NB4 (cell line): ENCODE data around the gene NOC4L.

ENCODE experiments used
- CTCF ChIP-seq: IDR thresholded peaks from one replicate; pipeline ENCODE4 v1.5.1; 2012; ENCODE audit warnings: low read depth, low read length
- MYC ChIP-seq: IDR thresholded peaks from 2 replicates; pipeline ENCODE4 v1.6.1; 2011; ENCODE audit warnings: low read depth, low read length
- POLR2A ChIP-seq: IDR thresholded peaks from 2 replicates; pipeline ENCODE4 v1.6.1; 2011; ENCODE audit warnings: mild to moderate bottlenecking; ENCODE audit not compliant: insufficient read length; ENCODE audit errors: extremely low read depth
- TF ChIP-seq, protein P1 (sequence below): IDR thresholded peaks from 2 replicates; pipeline ENCODE4 v1.6.1; 2011; ENCODE audit warnings: low read depth, low read length

DNA sequence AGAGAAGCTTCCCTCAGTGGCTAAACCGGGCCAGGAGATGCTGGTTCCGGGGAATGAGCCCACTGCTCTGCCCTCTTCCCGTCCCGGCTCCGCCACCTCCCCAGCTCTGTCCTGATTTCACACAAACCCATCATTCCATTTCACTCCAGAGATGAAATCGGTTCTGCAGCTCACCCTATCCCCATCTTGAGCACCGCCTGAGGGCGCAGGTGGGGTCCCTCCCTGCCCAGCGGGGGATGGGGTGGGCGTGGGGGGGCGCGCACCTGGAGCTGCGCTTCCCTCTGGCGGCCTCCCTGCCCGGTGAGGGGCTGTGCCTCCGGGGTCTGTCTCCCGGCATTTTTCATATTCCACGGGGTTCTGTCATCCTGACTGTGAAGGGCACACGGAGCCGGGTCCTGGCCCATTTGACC lies 44.7 kb downstream of the NOC4L start:
- TF ChIP-seq CTCF (no peak), MYC (no peak), POLR2A (no peak)
- TF ChIP-seq, protein P1, sequence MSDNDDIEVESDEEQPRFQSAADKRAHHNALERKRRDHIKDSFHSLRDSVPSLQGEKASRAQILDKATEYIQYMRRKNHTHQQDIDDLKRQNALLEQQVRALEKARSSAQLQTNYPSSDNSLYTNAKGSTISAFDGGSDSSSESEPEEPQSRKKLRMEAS = no peak
